ENCODE measurements around the gene TNKS2.

Gene TNKS2

GRCh38 chr10:91776266-91776665 is 22.0 kb upstream of the TNKS2 start:
- no peak for DNase-seq (ENCODE audit: low read depth in 1 of 2, low spot score in 1 of 2)
- Histone ChIP-seq H3K4me3 (replicated peaks; ENCODE audit: insufficient read depth, low read length) (no peak overlapping the region), H3K27ac (replicated peaks) (no peak overlapping the region), H3K27me3 (ENCODE audit: insufficient read depth, poor library complexity, severe bottlenecking) (peaks cover 2% of the 10 kb centered on the region)
- no peak for TF ChIP-seq CTCF (IDR thresholded peaks at IDR 0.05; ENCODE audit: insufficient read depth, low read length)
- TF ChIP-seq POLR2AphosphoS5 (IDR thresholded peaks at IDR 0.05; ENCODE audit: low read depth), result no peak
- no peak for TF ChIP-seq SPI1 (IDR thresholded peaks at IDR 0.05; ENCODE audit: borderline replicate concordance, low read depth)
- TF ChIP-seq REST (IDR thresholded peaks at IDR 0.05; ENCODE audit: insufficient replicate concordance, low read depth), result no peak
- no peak for TF ChIP-seq GABPA (IDR thresholded peaks at IDR 0.05; ENCODE audit: low read depth)

GRCh38 chr10:91778485-91778884 is 19.7 kb upstream of the TNKS2 start:
- TF ChIP-seq CTCF (IDR thresholded peaks at IDR 0.05; ENCODE audit: insufficient read depth, low read length), result no peak
- TF ChIP-seq REST (IDR thresholded peaks at IDR 0.05; ENCODE audit: insufficient replicate concordance, low read depth), result no peak
- TF ChIP-seq POLR2AphosphoS5 (IDR thresholded peaks at IDR 0.05; ENCODE audit: low read depth), result no peak
- TF ChIP-seq SPI1 (IDR thresholded peaks at IDR 0.05; ENCODE audit: borderline replicate concordance, low read depth), result no peak
- no peak for TF ChIP-seq GABPA (IDR thresholded peaks at IDR 0.05; ENCODE audit: low read depth)
- Histone ChIP-seq H3K4me3 (replicated peaks; ENCODE audit: insufficient read depth, low read length) (no peak overlapping the region), H3K27ac (replicated peaks) (no peak overlapping the region), H3K27me3 (ENCODE audit: insufficient read depth, poor library complexity, severe bottlenecking) (peaks cover 2% of the 10 kb centered on the region)
- no peak for DNase-seq (ENCODE audit: low read depth in 1 of 2, low spot score in 1 of 2)

GRCh38 chr10:91779011-91779605 is 19.1 kb upstream of the TNKS2 start:
- no peak for TF ChIP-seq SPI1 (IDR thresholded peaks at IDR 0.05; ENCODE audit: borderline replicate concordance, low read depth)
- no peak for TF ChIP-seq GABPA (IDR thresholded peaks at IDR 0.05; ENCODE audit: low read depth)
- no peak for TF ChIP-seq POLR2AphosphoS5 (IDR thresholded peaks at IDR 0.05; ENCODE audit: low read depth)
- no peak for TF ChIP-seq REST (IDR thresholded peaks at IDR 0.05; ENCODE audit: insufficient replicate concordance, low read depth)
- TF ChIP-seq CTCF (IDR thresholded peaks at IDR 0.05; ENCODE audit: insufficient read depth, low read length), result no peak
- no peak overlapping the region for H3K4me3 ChIP-seq (replicated peaks; ENCODE audit: insufficient read depth, low read length)
- no peak overlapping the region for H3K27ac ChIP-seq (replicated peaks)
- H3K27me3 ChIP-seq (ENCODE audit: insufficient read depth, poor library complexity, severe bottlenecking), result peaks cover 2% of the 10 kb centered on the region
- DNase-seq (ENCODE audit: low read depth in 1 of 2, low spot score in 1 of 2), result no peak

All from HL-60 (cell line).